GM12878 (cell line): ENCODE results near the gene ADAMTSL4. TPM values are rescaled to one million over a fixed set of nuclear protein-coding genes. Genes with fewer than 3 reads are reported as not detected.
A peak's percentile ranks its signal among the peaks of the same experiment; 100 is the strongest.

Experiments
- ATAC-seq: fragments of 200-7000 bp; cut with Tn5 transposase; 3 replicates; pipeline ENCODE4 v1.9.1; 2020; ENCODE audit warnings: mild to moderate bottlenecking, moderate library complexity
- BruUV-seq: library from RNA; stranded (reverse); fragments of 400-500 nt; replicated peaks from 2 replicates; lab custom pipeline; 2021; lab: Mats Ljungman, UMichigan
- CTCF ChIA-PET: fragments of 300-600 bp; sonication (Branson Sonifier 250); formaldehyde crosslinking; extraction: SDS; loops from one replicate; lab custom pipeline; 2021; ENCODE audit warnings: inconsistent platforms; lab: Yijun Ruan, JAX
- POLR2A ChIA-PET: fragments of 350-600 bp; formaldehyde crosslinking; extraction: SDS; loops from one replicate; lab custom pipeline; 2021; ENCODE audit warnings: inconsistent platforms; lab: Charles Lee
- RAD21 ChIA-PET: fragments of 300-600 bp; sonication (Branson Sonifier 250); formaldehyde crosslinking; loops from one replicate; lab custom pipeline; 2023; ENCODE audit warnings: antibody characterized with exemption; ENCODE audit not compliant: unreplicated experiment; lab: Charles Lee
- SMC1A ChIA-PET: fragments of 300-600 bp; sonication (Branson Sonifier 250); formaldehyde crosslinking; loops from one replicate; lab custom pipeline; 2023; ENCODE audit not compliant: unreplicated experiment, uncharacterized antibody; lab: Charles Lee
- DNase-seq: peaks from one replicate; pipeline ENCODE4 v3.0.0-alpha.2; 2011; ENCODE audit warnings: low read depth, low spot score
- FAIRE-seq: peaks from 3 replicates; lab custom pipeline; 2011; peaks lifted over from hg19 to GRCh38; lab: Jason Lieb, UNC
- H2AFZ ChIP-seq: 2 replicates; pipeline ENCODE4 v1.6.0; 2011; ENCODE audit warnings: low read depth, low read length, control low read depth; ENCODE audit not compliant: control insufficient read depth
- H3K27ac ChIP-seq: 2 replicates; pipeline ENCODE4 v1.5.1; 2011; ENCODE audit warnings: control low read depth; ENCODE audit not compliant: control insufficient read depth, insufficient read depth
- H3K27me3 ChIP-seq, 2 experiments: replicated peaks in 1 of 2; 2 replicates each; pipeline versions ENCODE4 v1.6.0 to v1.6.1; 2011; ENCODE audit warnings: low read length in 1 of 2; ENCODE audit not compliant: control insufficient read depth in 2 of 2, insufficient read depth in 2 of 2
- H3K36me3 ChIP-seq, 2 experiments: 2 replicates each; pipeline ENCODE4 v1.5.1; 2011; ENCODE audit warnings: low read length in 1 of 2; ENCODE audit not compliant: control insufficient read depth in 2 of 2, insufficient read depth in 2 of 2
- H3K4me1 ChIP-seq: 2 replicates; pipeline ENCODE4 v1.6.1; 2011; ENCODE audit warnings: mild to moderate bottlenecking, low read length, moderate library complexity, mixed read lengths; ENCODE audit not compliant: control insufficient read depth, insufficient read depth
- H3K4me2 ChIP-seq: 2 replicates; pipeline ENCODE4 v1.6.0; 2011; ENCODE audit warnings: control low read depth; ENCODE audit not compliant: control insufficient read depth, insufficient read depth
- H3K4me3 ChIP-seq: fragments of 200-600 bp; sonication (generic); 2 replicates; pipeline ENCODE4 v1.5.1; 2016
- H3K79me2 ChIP-seq: 2 replicates; pipeline ENCODE4 v1.6.0; 2011; ENCODE audit warnings: low read length; ENCODE audit not compliant: control insufficient read depth, insufficient read depth
- H3K9ac ChIP-seq: 2 replicates; pipeline ENCODE4 v1.8.0; 2011; ENCODE audit warnings: low read length, control low read depth, mixed read lengths; ENCODE audit not compliant: control insufficient read depth, insufficient read depth
- H3K9me3 ChIP-seq: replicated peaks from 3 replicates; pipeline ENCODE4 v1.5.1; 2011; ENCODE audit warnings: mild to moderate bottlenecking, low read length; ENCODE audit not compliant: control insufficient read depth, insufficient read depth
- H4K20me1 ChIP-seq: 2 replicates; pipeline ENCODE4 v1.6.0; 2011; ENCODE audit not compliant: control insufficient read depth, insufficient read depth
- ATF3 ChIP-seq: IDR thresholded peaks from 2 replicates; pipeline ENCODE4 v1.6.1; 2011; ENCODE audit warnings: low read depth, mild to moderate bottlenecking, low read length, moderate library complexity, borderline replicate concordance; ENCODE audit errors: extremely low read depth
- CHD1 ChIP-seq: IDR thresholded peaks from 2 replicates; pipeline ENCODE4 v1.6.1; 2012; ENCODE audit warnings: low read depth, low read length, improper control_type of control experiment
- PKNOX1 ChIP-seq: fragments of 450-650 bp; IDR thresholded peaks from 2 replicates; pipeline ENCODE4 v1.6.1; 2016; ENCODE audit warnings: mild to moderate bottlenecking
- TCF12 ChIP-seq: IDR thresholded peaks from 2 replicates; pipeline ENCODE4 v1.6.1; 2011; ENCODE audit warnings: low read depth, mild to moderate bottlenecking, low read length
- WGBS: methylation state at CpG from one replicate; pipeline ENCODE4 v1.1.6; 2016; ENCODE audit warnings: low lambda C conversion rate; ENCODE audit not compliant: insufficient replicate concordance, insufficient coverage; ENCODE audit errors: missing lambda C conversion rate; 5-methylcytosine and 5-hydroxymethylcytosine counted together
- in situ Hi-C: fragments of 300-500 bp; cut with MboI; formaldehyde crosslinking; loops from 9 replicates; pipeline ENCODE4 v1.14.3; 2018; ENCODE audit warnings: mixed read lengths
- intact Hi-C: fragments of 100-400 bp; cut with micrococcal nuclease; formaldehyde crosslinking; loops from one replicate; pipeline ENCODE4 v1.14.2; 2022; ENCODE audit not compliant: unreplicated experiment
- polyA plus RNA-seq, 11 experiments: library from polyadenylated mRNA; depleted of rRNA in 4 of 11; unstranded in 6 of 11; stranded (reverse) in 5 of 11; fragments of >200 nt; fragmentation: Nextera tagmentation in 4 of 11; fragmentation: Illumina TruSeq in 1 of 11; extraction: Ambion mirVana in 4 of 11; extraction: Trizol in 1 of 11; gene quantifications; 1 replicate in 1 of 11; 2 replicates in 10 of 11; pipeline versions ENCODE4 v1.2.1 to v1.2.3, GENCODE V29; 2011 to 2016; ENCODE audit warnings: inconsistent platforms in 2 of 11, missing spikeins in 2 of 11, low read depth in 1 of 11
- total RNA-seq, 4 experiments: library from RNA; depleted of rRNA in 3 of 4; stranded (reverse); fragments of >200 nt in 3 of 4; fragmentation: Illumina TruSeq in 1 of 4; extraction: Trizol in 1 of 4; gene quantifications; 2 replicates each; pipeline versions ENCODE4 v1.2.1 to v1.2.3, GENCODE V29; 2013 to 2021

Gene ADAMTSL4
- total and polyA plus RNA-seq, 10 of the 15 experiments (the other 5 are each of a cell fraction or from before 2014, with no cell fraction given), result 0.04 to 0.15 (median 0.05) TPM; not detected in 5

- 43% methylated on average over 15 of the region's 17 CpGs for WGBS
- no peaks in the 10 kb centered on the region for H3K79me2 ChIP-seq
- BruUV-seq, result no TSS peak
- in situ Hi-C loops, result no loop called here
- ChIA-PET SMC1A (interaction anchor here (0.6 kb wide), 1 partner anchor 49 kb away, joined by 3 read pairs; no protein-coding TSS in a partner anchor), RAD21 (no interaction called here), POLR2A (interaction anchor here (0.8 kb wide), 1 partner anchor 10 kb away, joined by 3 read pairs; no protein-coding TSS in a partner anchor), CTCF (interaction anchor here (0.7 to 2.3 kb wide), 6 partner anchors 23 to 458 kb away, joined by 3 to 8 read pairs (median 4); no protein-coding TSS in a partner anchor)
- H3K4me3 ChIP-seq, result no peak overlapping the region
- no peak overlapping the region for H2AFZ ChIP-seq
- no peaks in the 10 kb centered on the region for H3K4me1 ChIP-seq
- H3K36me3 ChIP-seq, result no peaks in the 10 kb centered on the region
- intact Hi-C loops, result loop anchor here (1.0 kb wide), 1 partner anchor 75 kb away; no protein-coding TSS in a partner anchor
- H4K20me1 ChIP-seq, result no peaks in the 10 kb centered on the region
- DNase-seq (no peak), FAIRE-seq (no peak), ATAC-seq (peak; percentile 16; the same call in 1 of the 3 replicates)
- TF ChIP-seq CHD1, result no peak
- TF ChIP-seq ATF3, result no peak
- TF ChIP-seq TCF12, result no peak
- TF ChIP-seq PKNOX1, result no peak
- no peaks in the 10 kb centered on the region for H3K9me3 ChIP-seq
- no peak overlapping the region for H3K4me2 ChIP-seq
- no peaks in the 10 kb centered on the region for H3K27me3 ChIP-seq
- H3K27ac ChIP-seq, result no peak overlapping the region
- no peak overlapping the region for H3K9ac ChIP-seq
These were observed 11.2 kb upstream of the ADAMTSL4 start for GRCh38 chr1:150537732-150538684.
